ENCODE data around the gene SAMD8. TPM values are rescaled to one million over a fixed set of nuclear protein-coding genes. Genes with fewer than 3 reads are reported as not detected.
"Not testable (repeated sequence)": the region's sequence is repeated elsewhere in the genome, so short reads cannot be mapped to it uniquely, and the experiment has no call there.

SAMD8 gene
- total RNA-seq, 1 experiment from 2014 or later = 17.1 TPM

GRCh38 chr10:75201793-75202307, 90.4 kb downstream of the SAMD8 start:
- no peak for DNase-seq (ENCODE audit: low spot score)
- Histone ChIP-seq H3K4me3 (ENCODE audit: low read depth, low read length, poor library complexity, severe bottlenecking) (no peak overlapping the region), H3K27me3 (replicated peaks; ENCODE audit: insufficient read depth, low read depth, low read length, poor library complexity) (no peaks in the 10 kb centered on the region), H3K4me1 (ENCODE audit: insufficient read depth, low read length, poor library complexity, severe bottlenecking) (no peaks in the 10 kb centered on the region), H3K27ac (ENCODE audit: low read depth, low read length, poor library complexity, severe bottlenecking) (no peak overlapping the region), H3K36me3 (ENCODE audit: insufficient read depth, low read length, poor library complexity, severe bottlenecking) (no peaks in the 10 kb centered on the region), H3K9me3 (ENCODE audit: low read depth, low read length, poor library complexity, severe bottlenecking) (no peaks in the 10 kb centered on the region)
- POLR2A ChIA-PET (ENCODE audit: low non-redundant PET) = no interaction called here
- BruUV-seq (replicated peaks) = no TSS peak
- CTCF ChIA-PET = interaction anchor here (0.9 kb wide), 1 partner anchor 34 kb away, joined by 3 read pairs; the partner anchor contains the start of gene COMTD1
- TF ChIP-seq, protein P1, sequence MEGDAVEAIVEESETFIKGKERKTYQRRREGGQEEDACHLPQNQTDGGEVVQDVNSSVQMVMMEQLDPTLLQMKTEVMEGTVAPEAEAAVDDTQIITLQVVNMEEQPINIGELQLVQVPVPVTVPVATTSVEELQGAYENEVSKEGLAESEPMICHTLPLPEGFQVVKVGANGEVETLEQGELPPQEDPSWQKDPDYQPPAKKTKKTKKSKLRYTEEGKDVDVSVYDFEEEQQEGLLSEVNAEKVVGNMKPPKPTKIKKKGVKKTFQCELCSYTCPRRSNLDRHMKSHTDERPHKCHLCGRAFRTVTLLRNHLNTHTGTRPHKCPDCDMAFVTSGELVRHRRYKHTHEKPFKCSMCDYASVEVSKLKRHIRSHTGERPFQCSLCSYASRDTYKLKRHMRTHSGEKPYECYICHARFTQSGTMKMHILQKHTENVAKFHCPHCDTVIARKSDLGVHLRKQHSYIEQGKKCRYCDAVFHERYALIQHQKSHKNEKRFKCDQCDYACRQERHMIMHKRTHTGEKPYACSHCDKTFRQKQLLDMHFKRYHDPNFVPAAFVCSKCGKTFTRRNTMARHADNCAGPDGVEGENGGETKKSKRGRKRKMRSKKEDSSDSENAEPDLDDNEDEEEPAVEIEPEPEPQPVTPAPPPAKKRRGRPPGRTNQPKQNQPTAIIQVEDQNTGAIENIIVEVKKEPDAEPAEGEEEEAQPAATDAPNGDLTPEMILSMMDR (conservative IDR thresholded peaks at IDR 0.05; ENCODE audit: low read depth, low read length) = no peak
- no peak for TF ChIP-seq EZH2 (IDR thresholded peaks at IDR 0.05; ENCODE audit: borderline replicate concordance, low read depth, low read length, poor library complexity, severe bottlenecking)
- intact Hi-C loops (cut with micrococcal nuclease; ENCODE audit: unreplicated experiment) = no loop called here

DNA sequence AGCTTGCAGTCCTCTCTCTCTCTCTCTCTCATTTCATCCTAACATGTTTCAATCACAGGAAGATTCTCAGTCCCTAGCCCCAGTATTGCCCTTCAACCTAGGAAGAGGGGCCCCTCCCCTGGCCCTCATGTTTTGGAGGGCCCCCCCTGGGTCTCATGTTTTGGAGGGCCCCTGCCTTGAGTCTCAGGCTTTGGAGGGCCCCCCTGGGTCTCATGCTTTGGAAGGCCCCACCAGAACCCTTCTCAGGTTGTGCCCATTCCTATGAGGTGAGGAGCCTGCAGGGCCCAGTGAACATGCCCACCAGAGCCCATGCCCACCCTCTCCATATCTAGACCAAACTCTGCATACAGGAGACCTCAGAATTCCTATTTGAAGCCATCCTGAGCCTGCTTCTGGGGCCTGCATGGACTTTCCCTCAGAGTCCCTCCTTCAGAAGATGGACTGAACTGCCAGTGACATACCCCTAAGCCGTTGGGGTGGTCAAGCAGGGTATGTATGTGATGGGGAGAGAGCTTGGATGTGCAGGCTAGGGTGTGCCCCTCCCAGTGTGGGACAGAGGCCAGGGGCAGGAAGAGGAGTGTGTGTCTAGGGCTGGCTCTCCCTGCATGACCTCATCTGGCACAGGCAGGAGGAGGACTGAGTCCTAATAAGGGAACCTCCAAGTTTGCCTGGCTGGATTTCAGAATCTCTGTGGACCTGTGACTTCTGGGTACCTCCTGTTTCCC, 91.0 kb downstream of the SAMD8 start:
- no peak overlapping the region for H3K4me3 ChIP-seq (ENCODE audit: low read depth, low read length, poor library complexity, severe bottlenecking)
- intact Hi-C loops (cut with micrococcal nuclease; ENCODE audit: unreplicated experiment) = no loop called here
- H3K27me3 ChIP-seq (replicated peaks; ENCODE audit: insufficient read depth, low read depth, low read length, poor library complexity) = no peaks in the 10 kb centered on the region
- no peaks in the 10 kb centered on the region for H3K4me1 ChIP-seq (ENCODE audit: insufficient read depth, low read length, poor library complexity, severe bottlenecking)
- no TSS peak for BruUV-seq (replicated peaks)
- H3K36me3 ChIP-seq (ENCODE audit: insufficient read depth, low read length, poor library complexity, severe bottlenecking) = no peaks in the 10 kb centered on the region
- TF ChIP-seq EZH2 (IDR thresholded peaks at IDR 0.05; ENCODE audit: borderline replicate concordance, low read depth, low read length, poor library complexity, severe bottlenecking) = no peak
- TF ChIP-seq, protein P1 (conservative IDR thresholded peaks at IDR 0.05; ENCODE audit: low read depth, low read length) = no peak
- ChIA-PET CTCF (interaction anchor here (0.9 kb wide), 1 partner anchor 33 kb away, joined by 3 read pairs; the partner anchor contains the start of gene COMTD1), POLR2A (ENCODE audit: low non-redundant PET) (no interaction called here)
- DNase-seq (ENCODE audit: low spot score) = no peak
- no peaks in the 10 kb centered on the region for H3K9me3 ChIP-seq (ENCODE audit: low read depth, low read length, poor library complexity, severe bottlenecking)
- no peak overlapping the region for H3K27ac ChIP-seq (ENCODE audit: low read depth, low read length, poor library complexity, severe bottlenecking)

GRCh38 chr10:75203046-75203620, 91.7 kb downstream of the SAMD8 start:
- H3K9me3 ChIP-seq (ENCODE audit: low read depth, low read length, poor library complexity, severe bottlenecking); DNase-seq (ENCODE audit: low spot score); intact Hi-C loops (cut with micrococcal nuclease; ENCODE audit: unreplicated experiment); H3K4me1 ChIP-seq (ENCODE audit: insufficient read depth, low read length, poor library complexity, severe bottlenecking); H3K27ac ChIP-seq (ENCODE audit: low read depth, low read length, poor library complexity, severe bottlenecking); POLR2A ChIA-PET (ENCODE audit: low non-redundant PET); H3K36me3 ChIP-seq (ENCODE audit: insufficient read depth, low read length, poor library complexity, severe bottlenecking); H3K27me3 ChIP-seq (replicated peaks; ENCODE audit: insufficient read depth, low read depth, low read length, poor library complexity); H3K4me3 ChIP-seq (ENCODE audit: low read depth, low read length, poor library complexity, severe bottlenecking); BruUV-seq (replicated peaks): not testable (repeated sequence)
- CTCF ChIA-PET = interaction anchor here (0.6 kb wide), 1 partner anchor 1217 kb away, joined by 4 read pairs; no protein-coding TSS in a partner anchor
